NOMO-1 treated with DMSO at 0.1 percent for 48 hours (cell line): ENCODE measurements around the gene HLA-DRB1.
"Not testable (repeated sequence)": the region's sequence is repeated elsewhere in the genome, so short reads cannot be mapped to it uniquely, and the experiment has no call there.

Experiments used
- DNase-seq: peaks from one replicate; lab custom pipeline; 2025; ENCODE audit not compliant: unreplicated experiment; lab: John Stamatoyannopoulos, UW

Gene HLA-DRB1

GRCh38 chr6:32589596-32590449 is at the start of gene HLA-DRB1:
TSS of gene HLA-DRB1 (minus strand) at chr6:32589848. CDS start at chr6:32589742, 106 bp downstream.
- DNase-seq = peak; percentile 59

- DNase-seq = peak; percentile 47
Measured at GRCh38 chr6:32638532-32639219, 49.0 kb upstream of the HLA-DRB1 start.

GRCh38 chr6:32637883-32638282 is 48.2 kb upstream of the HLA-DRB1 start:
- DNase-seq = no peak

- DNase-seq = peak; percentile 86
Measured at GRCh38 chr6:32637219-32637880, 47.7 kb upstream of the HLA-DRB1 start, which contains the start of gene HLA-DQA1. TSS of gene HLA-DQA1 (plus strand) at chr6:32637406. CDS start at chr6:32637459, 53 bp downstream.

GRCh38 chr6:32635526-32636123 is 46.0 kb upstream of the HLA-DRB1 start:
- no peak for DNase-seq

GRCh38 chr6:32629793-32630192 is 40.1 kb upstream of the HLA-DRB1 start:
- DNase-seq = not testable (repeated sequence)

GRCh38 chr6:32627831-32628230 is 38.2 kb upstream of the HLA-DRB1 start:
- DNase-seq = peak; percentile 80

GRCh38 chr6:32627249-32627648 is 37.6 kb upstream of the HLA-DRB1 start:
- DNase-seq = no peak

GRCh38 chr6:32625137-32625536 is 35.5 kb upstream of the HLA-DRB1 start:
- no peak for DNase-seq

GRCh38 chr6:32624565-32624964 is 34.9 kb upstream of the HLA-DRB1 start:
- no peak for DNase-seq

GRCh38 chr6:32623693-32624092 is 34.0 kb upstream of the HLA-DRB1 start:
- DNase-seq = peak; percentile 95

- peak; percentile 95 for DNase-seq
Measured at GRCh38 chr6:32622545-32623401, 33.1 kb upstream of the HLA-DRB1 start.

GRCh38 chr6:32621372-32621771 is 31.7 kb upstream of the HLA-DRB1 start:
- DNase-seq = no peak

GRCh38 chr6:32617751-32618150 is 28.1 kb upstream of the HLA-DRB1 start:
- no peak for DNase-seq

GRCh38 chr6:32615885-32616532 is 26.4 kb upstream of the HLA-DRB1 start:
- no peak for DNase-seq

- no peak for DNase-seq
Measured at GRCh38 chr6:32614366-32615081, 24.9 kb upstream of the HLA-DRB1 start.

- no peak for DNase-seq
Measured at GRCh38 chr6:32613475-32613874, 23.8 kb upstream of the HLA-DRB1 start.

- DNase-seq = no peak
Measured at GRCh38 chr6:32610682-32611296, 21.1 kb upstream of the HLA-DRB1 start.
